Right cardiac atrium (tissue), 5 donors: ENCODE results near the gene CCND2. TPM values are rescaled to one million over a fixed set of nuclear protein-coding genes. Genes with fewer than 3 reads are reported as not detected.

Experiments
- ATAC-seq, 2 donors: fragments of 200-7000 bp; cut with Tn5 transposase; one replicate each; pipeline versions ENCODE4 v1.8.0 to v1.9.1; 2020; ENCODE audit warnings: moderate library complexity in 2 of 2, mild to moderate bottlenecking in 1 of 2
- DNase-seq, 3 donors: peaks; one replicate each; pipeline ENCODE4 v3.0.0-alpha.2; 2020
- H3K27ac ChIP-seq: one replicate; pipeline ENCODE4 v1.5.1; 2013; ENCODE audit warnings: mild to moderate bottlenecking, low read length, control low read depth, moderate library complexity
- H3K27me3 ChIP-seq: one replicate; pipeline ENCODE4 v1.6.1; 2013; ENCODE audit not compliant: control insufficient read depth, insufficient read depth
- H3K4me1 ChIP-seq: one replicate; pipeline ENCODE4 v1.6.1; 2013; ENCODE audit warnings: low read length; ENCODE audit not compliant: control insufficient read depth, insufficient read depth
- H3K4me3 ChIP-seq: one replicate; pipeline ENCODE4 v1.5.1; 2013; ENCODE audit warnings: low read length, control low read depth
- H3K9me3 ChIP-seq: one replicate; pipeline ENCODE4 v1.6.1; 2013; ENCODE audit warnings: low read length; ENCODE audit not compliant: control insufficient read depth
- WGBS: extraction: QIAGEN DNeasy Blood & Tissue Kit; methylation state at CpG from one replicate; pipeline ENCODE4 v1.1.7; 2013; 5-methylcytosine and 5-hydroxymethylcytosine counted together
- intact Hi-C, 4 donors: fragments of 100-400 bp; cut with DNase I; formaldehyde crosslinking; loops; one replicate each; pipeline versions ENCODE4 v1.11.0 to v1.14.0; 2022 to 2023
- polyA plus RNA-seq: library from polyadenylated mRNA; stranded (reverse); fragments of 200-250 nt; gene quantifications from one replicate; pipeline ENCODE4 v1.2.3, GENCODE V29; 2013
- total RNA-seq, 4 donors: library from RNA; stranded (reverse); fragmentation: NEBNext Ultra II Directional; extraction: Animal tissue kit (Norgen Biotek cat#: 25700); gene quantifications; one replicate each; pipeline ENCODE4 v1.2.1, GENCODE V29; 2021
- donor health status: healthy with polysubstance abuse.
- donor health status: DM: no; HTN: yes; CAD: no.
- donor health status: DM: no; HTN: no; CAD: no.
- donor health status: DM: no; HTN: yes; CAD: no; lungs with severe emphysema.
- donor health status: DM: yes; HTN: yes; CAD: no.

CCND2 gene
- total and polyA plus RNA-seq, 5 donors, result 44.3 to 255 (median 211) TPM

GRCh38 chr12:4283512-4284255 is 10.1 kb downstream of the CCND2 start:
- H3K27me3 ChIP-seq, result no peaks in the 10 kb centered on the region
- ATAC-seq (no peak), DNase-seq (no peak)
- peaks cover 14% of the 10 kb centered on the region for H3K4me1 ChIP-seq
- no peaks in the 10 kb centered on the region for H3K9me3 ChIP-seq
- no peak overlapping the region for H3K4me3 ChIP-seq
- intact Hi-C loops, result loop anchor here in 1 of 4 donors (10.0 kb wide), 1 partner anchor 389 kb away; no protein-coding TSS in a partner anchor
- 50% methylated on average over 12 of the region's 12 CpGs for WGBS
- no peak overlapping the region for H3K27ac ChIP-seq

GRCh38 chr12:4284306-4284705 is 10.7 kb downstream of the CCND2 start:
- intact Hi-C loops, result loop anchor here in 1 of 4 donors (10.0 kb wide), 1 partner anchor 390 kb away; no protein-coding TSS in a partner anchor
- DNase-seq (no peak), ATAC-seq (no peak)
- 80% methylated on average over 4 of the region's 4 CpGs for WGBS
- no peaks in the 10 kb centered on the region for H3K9me3 ChIP-seq
- no peaks in the 10 kb centered on the region for H3K27me3 ChIP-seq
- H3K4me3 ChIP-seq, result no peak overlapping the region
- H3K27ac ChIP-seq, result no peak overlapping the region
- H3K4me1 ChIP-seq, result peaks cover 16% of the 10 kb centered on the region

GRCh38 chr12:4285070-4285469 is 11.5 kb downstream of the CCND2 start:
- ATAC-seq (no peak), DNase-seq (no peak)
- Histone ChIP-seq H3K9me3 (no peaks in the 10 kb centered on the region), H3K27ac (no peak overlapping the region), H3K27me3 (no peaks in the 10 kb centered on the region), H3K4me1 (peaks cover 18% of the 10 kb centered on the region), H3K4me3 (no peak overlapping the region)
- 86% methylated on average over 8 of the region's 8 CpGs for WGBS
- intact Hi-C loops, result loop anchor here in 1 of 4 donors (10.0 kb wide), 1 partner anchor 390 kb away; no protein-coding TSS in a partner anchor

GRCh38 chr12:4286228-4286627 is 12.7 kb downstream of the CCND2 start:
- peaks cover 9% of the 10 kb centered on the region for H3K4me1 ChIP-seq
- intact Hi-C loops, result loop anchor here in 1 of 4 donors (10.0 kb wide), 1 partner anchor 391 kb away; no protein-coding TSS in a partner anchor

GRCh38 chr12:4286771-4287317 is 13.3 kb downstream of the CCND2 start:
- peaks cover 9% of the 10 kb centered on the region for H3K4me1 ChIP-seq
- no peak for DNase-seq
- H3K4me3 ChIP-seq, result no peak overlapping the region
- no peaks in the 10 kb centered on the region for H3K27me3 ChIP-seq
- no peaks in the 10 kb centered on the region for H3K9me3 ChIP-seq
- intact Hi-C loops, result loop anchor here in 1 of 4 donors (10.0 kb wide), 1 partner anchor 392 kb away; no protein-coding TSS in a partner anchor
- ATAC-seq, result no peak
- 56% methylated on average over 14 of the region's 14 CpGs for WGBS
- no peak overlapping the region for H3K27ac ChIP-seq

More at GRCh38 chr12:4286228-4286627, 12.7 kb downstream of the CCND2 start:
- H3K27ac ChIP-seq, result no peak overlapping the region
- no peaks in the 10 kb centered on the region for H3K27me3 ChIP-seq
- 74% methylated on average over 12 of the region's 12 CpGs for WGBS
- DNase-seq (no peak), ATAC-seq (no peak)
- no peak overlapping the region for H3K4me3 ChIP-seq
- H3K9me3 ChIP-seq, result no peaks in the 10 kb centered on the region

GRCh38 chr12:4287325-4288211 is 14.0 kb downstream of the CCND2 start:
- Histone ChIP-seq H3K9me3 (no peaks in the 10 kb centered on the region), H3K4me3 (no peak overlapping the region), H3K27ac (no peak overlapping the region), H3K4me1 (peaks cover 11% of the 10 kb centered on the region), H3K27me3 (no peaks in the 10 kb centered on the region)
- 52% methylated on average over 18 of the region's 18 CpGs for WGBS
- DNase-seq (no peak), ATAC-seq (no peak)
- intact Hi-C loops, result loop anchor here in 1 of 4 donors (10.0 kb wide), 1 partner anchor 393 kb away; no protein-coding TSS in a partner anchor

DNA sequence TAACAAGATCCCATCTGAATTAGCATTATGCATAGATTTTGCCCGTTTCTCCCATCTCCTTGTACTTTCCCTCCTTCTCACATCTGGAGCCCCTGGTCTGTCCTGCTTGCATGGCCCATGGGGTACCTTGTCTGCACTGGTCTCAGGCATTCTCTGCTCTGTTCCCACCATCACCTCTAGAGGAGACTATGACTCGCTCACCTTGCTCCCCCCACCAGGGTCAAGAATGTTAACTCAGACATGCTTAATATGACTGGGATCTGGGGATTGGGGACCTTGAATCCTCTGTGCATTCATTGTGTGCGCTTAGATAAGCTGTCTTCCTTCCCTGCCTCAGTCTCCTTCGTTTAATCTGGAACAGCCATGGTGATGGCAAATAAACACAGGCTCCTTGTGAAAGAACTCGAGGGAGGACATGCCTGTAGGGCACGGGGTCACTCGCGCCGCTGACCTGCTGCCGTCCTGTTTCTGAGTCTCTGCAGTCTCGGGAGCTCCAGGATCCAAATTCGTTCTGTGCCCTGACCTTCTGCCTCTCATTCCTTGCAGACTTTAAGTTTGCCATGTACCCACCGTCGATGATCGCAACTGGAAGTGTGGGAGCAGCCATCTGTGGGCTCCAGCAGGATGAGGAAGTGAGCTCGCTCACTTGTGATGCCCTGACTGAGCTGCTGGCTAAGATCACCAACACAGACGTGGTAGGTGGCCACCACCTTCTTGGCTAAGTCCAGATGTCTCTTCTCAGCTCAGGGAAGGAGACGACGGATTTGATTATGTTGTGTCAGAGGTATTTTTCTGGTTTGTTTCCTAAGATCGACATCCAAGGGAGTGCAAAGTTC is 15.0 kb downstream of the CCND2 start:
- H3K9me3 ChIP-seq, result no peaks in the 10 kb centered on the region
- intact Hi-C loops, result loop anchor here in 1 of 4 donors (10.0 kb wide), 1 partner anchor 394 kb away; no protein-coding TSS in a partner anchor
- H3K4me1 ChIP-seq, result peaks cover 15% of the 10 kb centered on the region

DNA sequence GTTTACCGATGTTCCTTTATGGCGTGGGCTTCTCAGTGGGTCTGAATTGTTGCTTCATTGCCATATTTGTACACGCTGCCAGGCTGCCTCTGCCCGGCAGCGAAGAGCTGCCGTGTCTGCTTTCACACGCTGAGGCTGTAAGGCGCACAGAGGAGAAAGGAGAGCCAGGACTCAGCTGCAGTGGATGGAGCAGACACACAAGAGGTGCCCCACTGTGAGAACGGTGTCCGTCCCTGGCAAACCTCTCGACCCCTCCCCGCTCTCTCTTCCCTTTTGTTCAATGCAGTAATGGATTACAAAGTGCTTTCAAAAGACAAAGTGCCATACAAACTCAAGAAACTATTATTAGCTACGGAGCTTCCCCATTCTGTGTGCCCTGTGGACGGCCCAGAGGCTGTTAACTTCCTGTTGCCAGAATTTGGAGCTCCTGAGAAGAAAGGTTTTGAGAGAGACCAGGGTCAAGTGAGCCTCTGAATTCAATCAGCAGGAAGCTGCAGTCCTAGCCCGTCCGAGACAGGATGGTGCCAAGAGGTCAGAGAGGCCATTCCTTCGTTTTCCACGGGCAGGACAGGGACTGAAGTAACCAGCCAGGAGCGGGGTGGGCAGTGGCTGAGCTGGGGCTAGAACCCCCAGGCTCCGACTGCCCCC is 15.8 kb downstream of the CCND2 start:
- H3K4me1 ChIP-seq, result peaks cover 19% of the 10 kb centered on the region
- peak overlapping the region; percentile 4 for H3K27ac ChIP-seq
- H3K4me3 ChIP-seq, result no peak overlapping the region
- ATAC-seq (peak; percentile 28 to 39), DNase-seq (peak in 1 of 3 donors; percentile 57)
- intact Hi-C loops, result loop anchor here in 1 of 4 donors (10.0 kb wide), 1 partner anchor 395 kb away; no protein-coding TSS in a partner anchor
- 43% methylated on average over 20 of the region's 20 CpGs for WGBS
- no peaks in the 10 kb centered on the region for H3K9me3 ChIP-seq
- no peaks in the 10 kb centered on the region for H3K27me3 ChIP-seq

More for the DNA sequence above, 15.0 kb downstream of the CCND2 start:
- ATAC-seq (no peak), DNase-seq (no peak)
- 58% methylated on average over 20 of the region's 20 CpGs for WGBS
- peak overlapping the region; percentile 20 for H3K27ac ChIP-seq
- H3K27me3 ChIP-seq, result no peaks in the 10 kb centered on the region
- H3K4me3 ChIP-seq, result no peak overlapping the region

DNA sequence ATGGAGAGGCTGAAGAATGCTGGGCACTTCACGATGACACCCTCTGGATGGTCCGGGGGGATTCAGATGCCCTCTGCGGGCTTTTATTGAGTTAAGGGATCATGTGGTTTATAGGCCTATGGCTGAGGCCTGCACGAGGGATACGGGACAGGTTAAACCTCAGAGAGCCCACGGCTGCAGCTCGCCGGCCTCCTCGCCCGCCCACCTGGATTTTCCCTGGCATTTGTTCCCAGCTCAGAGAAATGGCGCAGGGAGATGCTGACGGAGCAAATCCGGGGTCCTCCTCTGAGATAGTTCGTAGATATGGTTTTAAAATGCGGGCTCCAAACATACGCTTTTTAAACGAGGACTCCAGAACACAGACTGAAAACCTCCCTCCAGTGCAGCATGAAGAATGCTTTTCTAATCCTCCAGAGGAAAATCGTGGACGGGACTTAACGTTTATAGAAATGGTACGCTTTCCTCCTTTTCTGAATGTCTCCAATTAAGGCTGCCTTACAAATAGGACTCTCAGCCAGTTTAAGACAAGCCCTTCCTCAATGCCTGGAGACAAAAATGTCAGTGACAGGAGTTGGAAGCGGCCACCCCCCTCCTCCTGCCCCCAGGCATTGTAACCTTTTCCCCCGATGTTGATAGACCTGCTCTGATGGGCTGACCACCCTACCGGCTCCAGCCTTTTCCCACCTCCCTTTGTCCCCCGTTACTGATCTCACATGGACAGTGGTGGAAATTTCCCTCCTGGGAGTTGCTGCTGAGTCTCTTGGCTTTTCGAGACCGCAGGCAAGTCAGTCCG is 16.6 kb downstream of the CCND2 start:
- no peaks in the 10 kb centered on the region for H3K27me3 ChIP-seq
- DNase-seq (no peak), ATAC-seq (no peak)
- H3K4me3 ChIP-seq, result no peak overlapping the region
- peaks cover 19% of the 10 kb centered on the region for H3K4me1 ChIP-seq
- WGBS, result 77% methylated on average over 28 of the region's 28 CpGs
- intact Hi-C loops, result loop anchor here in 1 of 4 donors (10.0 kb wide), 1 partner anchor 395 kb away; no protein-coding TSS in a partner anchor
- H3K27ac ChIP-seq, result no peak overlapping the region
- H3K9me3 ChIP-seq, result no peaks in the 10 kb centered on the region
